Astrocyte (in vitro differentiated cells and primary cell): ENCODE measurements around the gene C19orf33.

ENCODE experiments used
- EZH2 ChIP-seq: IDR thresholded peaks from 2 replicates; pipeline ENCODE4 v1.6.1; 2012; ENCODE audit warnings: mild to moderate bottlenecking, low read length, inconsistent platforms; ENCODE audit not compliant: insufficient read depth
- TF ChIP-seq, protein P1 (sequence below): IDR thresholded peaks from 2 replicates; pipeline ENCODE4 v1.5.1; 2011; ENCODE audit warnings: low read depth, mild to moderate bottlenecking, inconsistent platforms, low read length, moderate library complexity; ENCODE audit not compliant: insufficient read depth

DNA sequence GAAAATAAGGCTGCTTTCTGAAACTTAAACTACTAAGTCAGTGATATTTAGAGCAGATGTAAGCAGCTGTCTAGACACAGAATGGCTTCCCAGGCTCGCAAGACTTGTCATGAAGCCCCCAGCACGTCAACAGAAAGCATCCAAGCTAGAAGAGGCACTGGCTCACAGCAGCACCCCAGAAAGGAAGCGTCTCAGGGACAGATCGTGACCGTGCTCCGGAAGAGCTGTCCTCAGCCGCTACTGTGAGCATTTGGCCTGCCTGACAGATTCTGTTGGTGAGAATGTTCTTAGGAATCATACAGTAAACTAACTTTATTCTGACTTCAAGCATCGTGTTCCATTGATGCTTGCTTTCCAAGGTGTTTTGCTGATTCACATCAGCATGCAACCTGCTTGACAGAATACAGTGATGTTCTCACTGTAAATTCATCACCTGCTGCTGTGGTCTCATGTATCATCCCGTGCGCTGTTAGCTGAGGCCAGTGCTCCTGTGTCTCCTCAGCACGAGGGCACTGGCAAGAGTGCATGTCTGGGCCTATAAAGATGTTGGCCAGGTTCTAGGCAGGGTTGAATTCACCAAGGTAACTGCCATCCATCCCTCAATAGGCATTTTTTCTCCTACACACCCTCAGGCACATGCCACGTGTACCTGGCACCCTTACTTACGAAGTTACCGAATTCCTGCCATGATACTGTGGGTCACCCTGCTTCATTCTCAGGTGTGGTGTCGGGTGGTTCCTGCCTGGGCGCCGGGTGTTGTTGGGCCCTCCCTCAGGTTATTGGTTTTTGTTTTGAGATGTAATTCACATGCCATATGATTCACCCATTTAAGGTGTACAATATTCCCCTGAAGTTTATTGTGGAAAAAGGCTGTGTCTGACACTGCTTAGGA, 23.8 kb upstream of the C19orf33 start:
- no peak for TF ChIP-seq EZH2
- TF ChIP-seq, protein P1, sequence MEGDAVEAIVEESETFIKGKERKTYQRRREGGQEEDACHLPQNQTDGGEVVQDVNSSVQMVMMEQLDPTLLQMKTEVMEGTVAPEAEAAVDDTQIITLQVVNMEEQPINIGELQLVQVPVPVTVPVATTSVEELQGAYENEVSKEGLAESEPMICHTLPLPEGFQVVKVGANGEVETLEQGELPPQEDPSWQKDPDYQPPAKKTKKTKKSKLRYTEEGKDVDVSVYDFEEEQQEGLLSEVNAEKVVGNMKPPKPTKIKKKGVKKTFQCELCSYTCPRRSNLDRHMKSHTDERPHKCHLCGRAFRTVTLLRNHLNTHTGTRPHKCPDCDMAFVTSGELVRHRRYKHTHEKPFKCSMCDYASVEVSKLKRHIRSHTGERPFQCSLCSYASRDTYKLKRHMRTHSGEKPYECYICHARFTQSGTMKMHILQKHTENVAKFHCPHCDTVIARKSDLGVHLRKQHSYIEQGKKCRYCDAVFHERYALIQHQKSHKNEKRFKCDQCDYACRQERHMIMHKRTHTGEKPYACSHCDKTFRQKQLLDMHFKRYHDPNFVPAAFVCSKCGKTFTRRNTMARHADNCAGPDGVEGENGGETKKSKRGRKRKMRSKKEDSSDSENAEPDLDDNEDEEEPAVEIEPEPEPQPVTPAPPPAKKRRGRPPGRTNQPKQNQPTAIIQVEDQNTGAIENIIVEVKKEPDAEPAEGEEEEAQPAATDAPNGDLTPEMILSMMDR = no peak
